Coronary artery (tissue), 2 donors: ENCODE results near the gene MT1B.
A peak's percentile ranks its signal among the peaks of the same experiment; 100 is the strongest.

Experiments used
- DNase-seq: peaks from one replicate; pipeline ENCODE4 v3.0.0-alpha.2; 2017; ENCODE audit warnings: low spot score
- H3K27ac ChIP-seq, 2 donors: fragments of 200-600 bp; sonication (generic); one replicate each; pipeline ENCODE4 v1.5.1; 2016 to 2019
- H3K4me3 ChIP-seq: fragments of 200-600 bp; sonication (generic); 2 replicates; pipeline ENCODE4 v1.5.1; 2016; ENCODE audit warnings: mild to moderate bottlenecking, moderate library complexity
- TF ChIP-seq, protein P1 (sequence below): fragments of 200-600 bp; sonication (generic); IDR thresholded peaks from one replicate; pipeline ENCODE4 v1.5.1; 2019; ENCODE audit warnings: antibody characterized with exemption

The MT1B gene

DNA sequence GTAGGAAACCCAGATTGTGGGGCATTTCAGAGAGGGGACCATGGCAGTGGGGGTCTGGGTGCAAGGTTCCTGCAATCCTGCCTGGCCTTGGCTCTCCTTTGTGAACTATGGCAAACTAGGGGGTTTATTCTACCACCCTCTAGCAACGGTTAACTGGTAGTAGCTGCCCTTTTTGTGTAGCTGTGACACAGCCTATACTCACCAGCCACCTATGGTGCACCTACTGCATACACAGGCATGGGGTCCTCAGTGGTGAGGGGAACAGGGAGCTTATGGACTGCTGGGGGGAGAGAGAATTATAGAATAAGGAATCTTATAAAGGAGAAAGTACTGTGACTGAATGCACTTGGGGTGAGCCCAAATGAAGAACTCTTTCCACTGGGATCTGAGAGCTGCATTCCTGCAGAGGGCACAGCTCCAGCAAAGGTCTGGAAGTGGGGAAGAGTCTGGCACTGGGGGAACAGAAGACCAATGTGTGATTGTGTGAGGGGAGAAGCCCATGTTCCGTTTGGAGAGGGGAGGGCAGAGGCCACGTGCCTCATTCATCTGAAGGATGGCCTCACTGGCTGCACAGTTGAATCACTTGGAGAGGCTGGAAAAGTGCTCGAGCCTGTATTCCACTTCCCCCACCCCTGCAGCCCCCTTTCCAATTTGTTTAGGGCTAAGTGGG is 32.7 kb downstream of the MT1B start:
- H3K4me3 ChIP-seq: peak overlapping the region; percentile 77
- DNase-seq: no peak

DNA sequence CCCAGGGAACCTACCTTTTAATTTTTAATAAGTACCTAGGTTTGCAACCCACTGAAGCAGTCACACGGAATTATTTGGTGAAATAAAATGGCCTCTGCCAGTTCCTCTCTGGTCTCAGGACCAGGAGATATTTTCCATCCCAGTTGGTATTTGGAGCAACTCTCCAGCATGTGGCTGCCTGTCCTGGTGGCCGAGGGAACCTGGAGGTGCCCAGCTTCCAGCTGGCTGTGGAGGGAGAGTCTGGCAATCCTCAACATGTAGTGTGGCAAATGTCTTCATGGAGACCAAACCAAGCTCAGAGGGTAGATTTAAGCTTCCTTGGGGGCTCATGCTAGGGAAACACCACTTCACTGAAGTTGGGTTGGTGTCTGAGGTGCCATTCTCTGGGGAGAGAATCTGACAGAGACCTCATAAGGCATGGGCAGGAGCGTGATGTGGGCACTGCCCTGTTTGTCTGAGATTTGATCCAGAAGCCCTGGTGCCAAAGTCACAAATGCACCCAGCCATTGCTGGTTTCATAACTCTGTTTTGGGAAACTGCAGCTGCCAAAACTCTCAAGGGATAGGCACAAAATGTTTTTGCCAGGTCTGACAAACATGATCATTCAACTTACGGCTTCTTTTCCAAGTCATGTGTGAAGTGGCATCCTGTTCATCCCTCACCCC is 33.4 kb downstream of the MT1B start:
- Histone ChIP-seq H3K27ac (peak overlapping the region; percentile 74 to 83), H3K4me3 (peak overlapping the region; percentile 77)
- TF ChIP-seq, protein P1, sequence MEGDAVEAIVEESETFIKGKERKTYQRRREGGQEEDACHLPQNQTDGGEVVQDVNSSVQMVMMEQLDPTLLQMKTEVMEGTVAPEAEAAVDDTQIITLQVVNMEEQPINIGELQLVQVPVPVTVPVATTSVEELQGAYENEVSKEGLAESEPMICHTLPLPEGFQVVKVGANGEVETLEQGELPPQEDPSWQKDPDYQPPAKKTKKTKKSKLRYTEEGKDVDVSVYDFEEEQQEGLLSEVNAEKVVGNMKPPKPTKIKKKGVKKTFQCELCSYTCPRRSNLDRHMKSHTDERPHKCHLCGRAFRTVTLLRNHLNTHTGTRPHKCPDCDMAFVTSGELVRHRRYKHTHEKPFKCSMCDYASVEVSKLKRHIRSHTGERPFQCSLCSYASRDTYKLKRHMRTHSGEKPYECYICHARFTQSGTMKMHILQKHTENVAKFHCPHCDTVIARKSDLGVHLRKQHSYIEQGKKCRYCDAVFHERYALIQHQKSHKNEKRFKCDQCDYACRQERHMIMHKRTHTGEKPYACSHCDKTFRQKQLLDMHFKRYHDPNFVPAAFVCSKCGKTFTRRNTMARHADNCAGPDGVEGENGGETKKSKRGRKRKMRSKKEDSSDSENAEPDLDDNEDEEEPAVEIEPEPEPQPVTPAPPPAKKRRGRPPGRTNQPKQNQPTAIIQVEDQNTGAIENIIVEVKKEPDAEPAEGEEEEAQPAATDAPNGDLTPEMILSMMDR: no peak
- DNase-seq: no peak

More for the DNA sequence above, 32.7 kb downstream of the MT1B start:
- peak overlapping the region; percentile 74 to 83 for H3K27ac ChIP-seq
- TF ChIP-seq, protein P1: no peak

DNA sequence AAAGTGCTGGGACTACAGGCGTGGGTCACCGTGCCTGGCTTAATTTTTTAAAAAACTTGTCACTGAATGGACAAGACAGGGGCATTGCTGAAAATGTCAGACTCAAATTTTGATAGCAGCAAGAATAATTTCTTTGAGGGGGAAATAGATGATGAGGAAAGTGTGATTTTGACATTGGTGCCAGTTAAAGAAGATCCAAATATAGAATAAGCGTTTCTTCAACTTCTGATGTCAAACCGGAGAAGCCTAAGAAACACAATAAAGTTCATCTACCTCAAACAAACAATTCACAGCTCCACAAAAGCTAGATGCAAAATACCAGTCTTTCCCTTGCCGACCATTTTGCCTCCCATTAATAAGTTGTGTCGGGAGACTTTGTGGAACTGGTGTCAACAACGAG is 35.1 kb downstream of the MT1B start:
- DNase-seq: no peak
- Histone ChIP-seq H3K27ac (no peak overlapping the region), H3K4me3 (no peak overlapping the region)
- TF ChIP-seq, protein P1: no peak

DNA sequence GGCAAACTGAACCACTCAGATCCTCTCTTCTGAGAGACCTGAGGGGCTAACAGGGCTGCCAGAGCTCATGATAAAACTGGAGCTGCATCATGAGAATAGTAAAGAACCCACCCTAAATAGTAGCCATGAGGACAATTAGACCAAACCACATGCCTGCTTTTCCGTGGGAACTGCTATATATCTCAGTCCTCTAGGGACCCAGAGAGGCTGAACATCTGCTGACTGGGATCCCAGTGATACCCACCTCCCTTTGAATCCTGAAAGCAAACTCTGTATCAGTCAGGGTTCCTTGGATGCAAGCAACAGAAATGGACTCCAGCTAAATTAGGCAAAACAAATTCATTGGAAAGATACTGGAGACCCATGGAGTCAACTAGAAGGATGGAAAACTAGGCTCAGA is 37.1 kb downstream of the MT1B start:
- Histone ChIP-seq H3K27ac (no peak overlapping the region), H3K4me3 (no peak overlapping the region)
- TF ChIP-seq, protein P1: no peak
- no peak for DNase-seq

DNA sequence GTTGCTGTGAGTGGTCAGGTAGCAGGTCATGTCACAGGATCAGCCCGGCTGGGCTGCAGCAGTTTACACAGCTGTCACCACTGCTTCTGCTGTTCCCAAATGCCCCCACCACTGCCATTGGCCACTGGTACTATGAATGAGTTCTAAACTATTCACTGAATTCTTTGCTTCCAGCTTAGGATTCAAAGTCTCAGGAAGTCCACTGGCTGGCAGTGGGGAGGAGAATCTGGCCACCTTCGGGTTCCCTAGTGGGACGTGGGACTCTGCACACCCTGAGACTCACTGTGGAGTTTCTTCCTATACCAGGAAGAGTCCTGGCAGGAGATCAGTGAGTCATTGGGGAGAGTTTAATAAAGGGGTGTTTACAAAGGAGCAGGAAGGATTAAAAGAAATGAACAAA is 37.5 kb downstream of the MT1B start:
- TF ChIP-seq, protein P1: no peak
- Histone ChIP-seq H3K27ac (no peak overlapping the region), H3K4me3 (no peak overlapping the region)
- no peak for DNase-seq

DNA sequence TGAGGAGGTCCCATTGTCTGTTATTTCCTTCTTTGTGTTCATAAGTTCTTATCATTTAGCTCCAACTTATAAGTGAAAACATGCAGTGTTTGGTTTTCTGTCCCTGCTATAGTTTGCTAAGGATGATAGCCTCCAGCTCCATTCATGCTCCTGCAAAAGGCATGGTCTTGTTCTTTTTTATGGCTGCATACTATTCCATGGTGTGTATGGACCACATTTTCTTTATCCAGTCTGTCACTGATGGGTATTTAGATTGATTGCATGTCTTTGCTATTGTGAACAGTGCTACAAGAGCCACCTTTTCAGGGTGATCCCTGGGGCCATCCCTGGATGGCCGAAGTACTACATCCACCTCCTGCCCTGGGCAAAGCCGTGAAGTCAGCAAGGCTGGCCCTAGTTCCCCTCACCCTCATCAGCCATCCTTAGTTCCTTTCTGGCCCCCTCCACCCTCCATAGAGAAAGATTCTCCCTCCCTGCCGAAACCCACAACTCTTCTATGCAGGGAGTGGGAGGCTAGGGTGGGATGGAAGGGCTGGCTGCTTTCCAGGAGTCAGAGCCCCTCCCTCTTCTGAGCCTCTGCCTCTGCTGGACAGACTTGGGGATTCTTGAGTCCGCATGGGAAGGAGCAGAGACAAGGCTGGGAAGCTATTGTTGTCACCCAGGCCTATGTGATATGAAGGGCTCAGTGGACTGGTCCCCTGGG is 38.9 kb downstream of the MT1B start:
- H3K4me3 ChIP-seq: no peak overlapping the region
- no peak overlapping the region for H3K27ac ChIP-seq
- DNase-seq: no peak
- TF ChIP-seq, protein P1: no peak
